NB4 (cell line): ENCODE data around the gene CPE.

Experiments used
- POLR2A ChIP-seq: IDR thresholded peaks from 2 replicates; pipeline ENCODE4 v1.6.1; 2011; ENCODE audit warnings: mild to moderate bottlenecking; ENCODE audit not compliant: insufficient read length; ENCODE audit errors: extremely low read depth
- TF ChIP-seq, protein P1 (sequence below): IDR thresholded peaks from one replicate; pipeline ENCODE4 v1.5.1; 2012; ENCODE audit warnings: low read depth, low read length
- TF ChIP-seq, protein P2 (sequence below): IDR thresholded peaks from 2 replicates; pipeline ENCODE4 v1.6.1; 2011; ENCODE audit warnings: low read depth, low read length

DNA sequence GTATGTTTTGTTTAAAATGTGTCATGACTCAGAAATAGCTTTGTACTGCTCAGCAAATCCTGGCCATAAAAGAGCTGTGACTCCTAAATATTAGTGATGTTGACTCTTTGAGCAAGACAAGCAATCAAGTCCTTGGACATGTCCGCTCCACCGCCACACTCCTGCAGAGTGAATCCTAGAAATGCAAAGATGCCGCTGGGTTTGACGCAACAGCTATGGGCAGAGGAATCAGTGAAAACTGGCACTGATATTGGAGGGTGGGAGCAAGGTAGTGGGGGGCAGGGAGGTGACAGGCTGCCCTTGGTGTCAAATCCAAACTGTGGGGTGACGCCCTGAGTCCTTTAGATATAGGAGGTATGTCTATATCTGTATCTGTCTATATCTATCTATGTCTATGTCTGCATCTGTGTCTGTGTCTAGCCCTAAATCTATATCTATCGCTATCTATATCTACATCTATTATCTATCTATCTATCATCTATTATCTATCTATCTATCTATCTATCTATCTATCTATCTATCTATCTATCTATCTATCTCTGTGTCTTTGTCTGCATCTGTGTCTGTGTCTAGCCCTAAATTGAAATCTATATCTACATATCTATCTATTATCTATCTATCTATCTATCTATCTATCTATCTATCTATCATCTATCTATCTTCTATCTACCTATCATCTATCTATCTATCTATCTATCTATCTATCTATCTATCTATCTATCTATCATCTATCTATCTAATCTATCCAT is 129.7 kb downstream of the CPE start:
- TF ChIP-seq, protein P1, sequence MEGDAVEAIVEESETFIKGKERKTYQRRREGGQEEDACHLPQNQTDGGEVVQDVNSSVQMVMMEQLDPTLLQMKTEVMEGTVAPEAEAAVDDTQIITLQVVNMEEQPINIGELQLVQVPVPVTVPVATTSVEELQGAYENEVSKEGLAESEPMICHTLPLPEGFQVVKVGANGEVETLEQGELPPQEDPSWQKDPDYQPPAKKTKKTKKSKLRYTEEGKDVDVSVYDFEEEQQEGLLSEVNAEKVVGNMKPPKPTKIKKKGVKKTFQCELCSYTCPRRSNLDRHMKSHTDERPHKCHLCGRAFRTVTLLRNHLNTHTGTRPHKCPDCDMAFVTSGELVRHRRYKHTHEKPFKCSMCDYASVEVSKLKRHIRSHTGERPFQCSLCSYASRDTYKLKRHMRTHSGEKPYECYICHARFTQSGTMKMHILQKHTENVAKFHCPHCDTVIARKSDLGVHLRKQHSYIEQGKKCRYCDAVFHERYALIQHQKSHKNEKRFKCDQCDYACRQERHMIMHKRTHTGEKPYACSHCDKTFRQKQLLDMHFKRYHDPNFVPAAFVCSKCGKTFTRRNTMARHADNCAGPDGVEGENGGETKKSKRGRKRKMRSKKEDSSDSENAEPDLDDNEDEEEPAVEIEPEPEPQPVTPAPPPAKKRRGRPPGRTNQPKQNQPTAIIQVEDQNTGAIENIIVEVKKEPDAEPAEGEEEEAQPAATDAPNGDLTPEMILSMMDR = no peak
- TF ChIP-seq, protein P2, sequence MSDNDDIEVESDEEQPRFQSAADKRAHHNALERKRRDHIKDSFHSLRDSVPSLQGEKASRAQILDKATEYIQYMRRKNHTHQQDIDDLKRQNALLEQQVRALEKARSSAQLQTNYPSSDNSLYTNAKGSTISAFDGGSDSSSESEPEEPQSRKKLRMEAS = no peak
- no peak for TF ChIP-seq POLR2A
